GM18505 (cell line): ENCODE results near the gene GABRG3.

Experiments
- ATAC-seq: cut with Tn5 transposase; IDR thresholded peaks from one replicate; pipeline ENCODE4 v1.9.1; 2021; ENCODE audit not compliant: unreplicated experiment
- POLR2A ChIP-seq: IDR thresholded peaks from 4 replicates; pipeline ENCODE4 v1.6.1; 2011; ENCODE audit warnings: borderline replicate concordance; ENCODE audit not compliant: insufficient read depth, insufficient read length; ENCODE audit errors: extremely low read depth

Gene GABRG3

GRCh38 chr15:27454281-27455075 is 483.5 kb downstream of the GABRG3 start:
- no peak for ATAC-seq
- TF ChIP-seq POLR2A: no peak

- TF ChIP-seq POLR2A: no peak
- no peak for ATAC-seq
These were observed 485.8 kb downstream of the GABRG3 start for GRCh38 chr15:27456807-27457206.

GRCh38 chr15:27457766-27458165 is 486.8 kb downstream of the GABRG3 start:
- no peak for TF ChIP-seq POLR2A
- ATAC-seq: no peak

GRCh38 chr15:27458345-27459084 is 487.5 kb downstream of the GABRG3 start:
- ATAC-seq: no peak
- no peak for TF ChIP-seq POLR2A

GRCh38 chr15:27459836-27460235 is 488.9 kb downstream of the GABRG3 start:
- TF ChIP-seq POLR2A: no peak
- no peak for ATAC-seq

- ATAC-seq: no peak
- TF ChIP-seq POLR2A: no peak
These were observed 490.2 kb downstream of the GABRG3 start for GRCh38 chr15:27461181-27461580.

- ATAC-seq: no peak
These were observed 492.6 kb downstream of the GABRG3 start for GRCh38 chr15:27463525-27464088.

GRCh38 chr15:27464941-27465612 is 494.1 kb downstream of the GABRG3 start:
- no peak for TF ChIP-seq POLR2A
- ATAC-seq: no peak

More at GRCh38 chr15:27463525-27464088, 492.6 kb downstream of the GABRG3 start:
- no peak for TF ChIP-seq POLR2A

- TF ChIP-seq POLR2A: no peak
- no peak for ATAC-seq
These were observed 495.8 kb downstream of the GABRG3 start for GRCh38 chr15:27466758-27467157.

- TF ChIP-seq POLR2A: no peak
- ATAC-seq: no peak
These were observed 497.2 kb downstream of the GABRG3 start for GRCh38 chr15:27468151-27468591.

- TF ChIP-seq POLR2A: no peak
These were observed 502.9 kb downstream of the GABRG3 start for GRCh38 chr15:27473845-27474244.

GRCh38 chr15:27475395-27475794 is 504.4 kb downstream of the GABRG3 start:
- TF ChIP-seq POLR2A: no peak
- ATAC-seq: no peak

More at GRCh38 chr15:27473845-27474244, 502.9 kb downstream of the GABRG3 start:
- no peak for ATAC-seq

GRCh38 chr15:27479296-27480140 is 508.5 kb downstream of the GABRG3 start:
- no peak for TF ChIP-seq POLR2A
- ATAC-seq: no peak

GRCh38 chr15:27480141-27480530 is 509.2 kb downstream of the GABRG3 start:
- no peak for TF ChIP-seq POLR2A
- ATAC-seq: no peak
